ENCODE measurements around the gene MKRN2. TPM values are rescaled to one million over a fixed set of nuclear protein-coding genes. Genes with fewer than 3 reads are reported as not detected.

The MKRN2 gene
- total RNA-seq: 29.7 and 29.8 TPM in 2 replicates

GRCh38 chr3:12556690-12557472 is at the start of gene MKRN2:
TSS of gene MKRN2 (plus strand) at chr3:12557087. CDS start at chr3:12557151, 64 bp downstream.

GRCh38 chr3:12545473-12545791 is 11.5 kb upstream of the MKRN2 start, which contains the start of gene MKRN2OS:
TSS of gene MKRN2OS (minus strand) at chr3:12545499. CDS start at chr3:12545464, 35 bp downstream.

Other genes with a start within 250 kb of the MKRN2 start
- 10.8 and 13.9 TPM in 2 replicates for gene TSEN2, start 72.6 kb upstream of the MKRN2 start, total RNA-seq
- not detected in 2 replicates for gene MKRN2OS, start 11.6 kb upstream of the MKRN2 start, total RNA-seq
- 97.4 and 125 TPM in 2 replicates for gene RAF1, start 107.0 kb downstream of the MKRN2 start, total RNA-seq
- not detected in 2 replicates for gene TMEM40, start 202.2 kb downstream of the MKRN2 start, total RNA-seq
- 5.1 TPM in 2 replicates for gene CAND2, start 239.6 kb downstream of the MKRN2 start, total RNA-seq